HUES6 (cell line): ENCODE results near the gene MBD6.

Source experiments
- H3K27ac ChIP-seq: 2 replicates; pipeline ENCODE4 v1.7.0; 2013; ENCODE audit warnings: low read depth, mild to moderate bottlenecking, low read length, inconsistent platforms
- H3K27me3 ChIP-seq: 2 replicates; pipeline ENCODE4 v1.6.1; 2013; ENCODE audit warnings: low read length; ENCODE audit not compliant: control insufficient read depth, insufficient read depth
- H3K36me3 ChIP-seq: 2 replicates; pipeline ENCODE4 v1.6.1; 2013; ENCODE audit warnings: low read length; ENCODE audit not compliant: control insufficient read depth, insufficient read depth
- H3K4me1 ChIP-seq: 2 replicates; pipeline ENCODE4 v1.6.1; 2013; ENCODE audit warnings: low read length; ENCODE audit not compliant: control insufficient read depth, insufficient read depth
- H3K4me3 ChIP-seq: 2 replicates; pipeline ENCODE4 v1.5.1; 2013; ENCODE audit warnings: low read depth, low read length
- H3K9ac ChIP-seq: one replicate; pipeline ENCODE4 v1.6.1; 2013; ENCODE audit warnings: mild to moderate bottlenecking, low read length
- H3K9me3 ChIP-seq: 2 replicates; pipeline ENCODE4 v1.6.1; 2013; ENCODE audit warnings: low read depth, low read length; ENCODE audit not compliant: control insufficient read depth, insufficient read depth

The MBD6 gene

DNA sequence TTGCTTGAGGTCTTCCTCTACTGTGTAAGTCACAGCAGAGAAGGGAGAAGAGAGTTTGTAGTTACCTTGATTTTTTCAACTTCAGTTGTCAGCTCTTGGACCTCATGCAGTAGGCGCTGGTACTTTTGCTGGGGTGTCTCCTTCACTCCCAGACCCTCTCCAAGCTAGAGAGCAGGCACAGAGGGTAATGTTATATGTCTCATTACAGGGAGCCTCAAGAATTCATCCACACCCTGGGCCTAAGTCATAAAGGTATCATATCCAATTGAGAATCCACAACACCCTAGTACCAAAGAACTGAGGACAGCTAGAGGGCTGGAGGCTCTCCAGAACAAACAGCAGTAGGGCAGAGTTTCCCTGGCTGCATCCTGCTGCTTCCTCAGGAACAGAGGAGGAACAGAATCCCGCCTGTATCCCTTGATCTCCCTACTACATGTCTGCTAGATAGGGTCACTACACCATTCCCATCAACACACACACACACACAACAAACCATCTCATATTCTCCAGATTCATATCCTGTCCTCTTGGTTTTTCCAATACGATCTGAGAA, 12.4 kb downstream of the MBD6 start:
- Histone ChIP-seq H3K9ac (no peak overlapping the region), H3K27me3 (no peaks in the 10 kb centered on the region), H3K27ac (no peak overlapping the region), H3K4me3 (no peak overlapping the region), H3K9me3 (no peaks in the 10 kb centered on the region), H3K36me3 (peaks cover 87% of the 10 kb centered on the region), H3K4me1 (no peaks in the 10 kb centered on the region; the same call in 1 of the 2 replicates)

DNA sequence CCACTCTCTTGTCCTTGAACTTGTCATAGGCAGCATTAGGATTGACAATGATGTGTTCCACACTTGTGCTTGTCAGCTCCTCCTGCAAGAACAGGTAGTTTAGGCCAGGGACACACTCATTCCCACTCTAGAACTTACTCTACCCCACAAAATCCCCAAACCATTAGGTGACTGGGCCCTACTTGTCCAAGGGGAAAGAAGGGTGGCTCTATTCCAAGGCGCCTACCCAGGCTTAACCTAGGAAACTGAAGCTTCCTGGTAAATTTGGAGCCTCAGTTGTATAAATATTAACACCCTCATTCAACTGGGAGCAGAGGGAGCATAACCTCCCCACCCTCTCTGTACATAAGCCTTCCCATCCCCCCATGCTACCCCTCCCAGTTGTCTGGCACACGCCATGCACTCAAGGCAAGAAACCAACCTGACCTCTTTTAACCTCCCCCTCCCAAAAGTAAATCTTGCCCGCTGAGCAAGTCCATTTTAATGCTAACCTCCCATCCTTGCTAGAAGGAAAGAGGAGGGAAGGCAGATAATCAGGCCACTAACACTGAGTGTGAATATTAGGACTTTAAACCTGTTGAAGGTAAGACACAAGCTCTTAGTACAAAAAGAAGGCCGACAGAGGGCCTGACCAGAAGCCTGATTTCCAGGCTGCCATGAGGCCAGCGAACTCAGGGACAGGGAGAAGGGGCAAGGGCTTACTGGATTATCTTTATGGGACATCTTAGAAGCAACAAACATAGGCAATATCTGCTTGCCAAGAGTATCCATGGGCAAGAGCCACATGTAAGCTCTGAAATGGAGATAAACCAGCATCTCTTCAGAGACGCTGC, 13.4 kb downstream of the MBD6 start:
- Histone ChIP-seq H3K36me3 (peaks cover 81% of the 10 kb centered on the region), H3K4me3 (no peak overlapping the region), H3K27me3 (no peaks in the 10 kb centered on the region), H3K27ac (no peak overlapping the region), H3K4me1 (no peaks in the 10 kb centered on the region; the same call in 1 of the 2 replicates), H3K9me3 (no peaks in the 10 kb centered on the region), H3K9ac (no peak overlapping the region)

GRCh38 chr12:57536597-57536942, 13.9 kb downstream of the MBD6 start:
- H3K4me1 ChIP-seq: no peaks in the 10 kb centered on the region; the same call in 1 of the 2 replicates
- H3K9ac ChIP-seq: no peak overlapping the region
- no peak overlapping the region for H3K27ac ChIP-seq
- no peak overlapping the region for H3K4me3 ChIP-seq
- no peaks in the 10 kb centered on the region for H3K9me3 ChIP-seq
- H3K36me3 ChIP-seq: peaks cover 81% of the 10 kb centered on the region
- H3K27me3 ChIP-seq: no peaks in the 10 kb centered on the region

- Histone ChIP-seq H3K9me3 (no peaks in the 10 kb centered on the region), H3K36me3 (peaks cover 61% of the 10 kb centered on the region), H3K4me1 (no peaks in the 10 kb centered on the region; the same call in 1 of the 2 replicates), H3K9ac (no peak overlapping the region), H3K27ac (no peak overlapping the region), H3K27me3 (no peaks in the 10 kb centered on the region), H3K4me3 (no peak overlapping the region)
Observed at GRCh38 chr12:57539134-57539768, 16.6 kb downstream of the MBD6 start.

- H3K36me3 ChIP-seq: peaks cover 48% of the 10 kb centered on the region
- no peak overlapping the region for H3K4me3 ChIP-seq
- no peaks in the 10 kb centered on the region for H3K9me3 ChIP-seq
- H3K9ac ChIP-seq: no peak overlapping the region
- peaks cover 4% of the 10 kb centered on the region for H3K4me1 ChIP-seq
- H3K27me3 ChIP-seq: no peaks in the 10 kb centered on the region
- H3K27ac ChIP-seq: no peak overlapping the region
Observed at GRCh38 chr12:57541001-57541400, 18.4 kb downstream of the MBD6 start.

GRCh38 chr12:57541717-57542116, 19.1 kb downstream of the MBD6 start:
- H3K27ac ChIP-seq: no peak overlapping the region
- no peaks in the 10 kb centered on the region for H3K9me3 ChIP-seq
- H3K9ac ChIP-seq: no peak overlapping the region
- no peak overlapping the region for H3K4me3 ChIP-seq
- peaks cover 8% of the 10 kb centered on the region for H3K4me1 ChIP-seq
- no peaks in the 10 kb centered on the region for H3K27me3 ChIP-seq
- H3K36me3 ChIP-seq: peaks cover 42% of the 10 kb centered on the region

DNA sequence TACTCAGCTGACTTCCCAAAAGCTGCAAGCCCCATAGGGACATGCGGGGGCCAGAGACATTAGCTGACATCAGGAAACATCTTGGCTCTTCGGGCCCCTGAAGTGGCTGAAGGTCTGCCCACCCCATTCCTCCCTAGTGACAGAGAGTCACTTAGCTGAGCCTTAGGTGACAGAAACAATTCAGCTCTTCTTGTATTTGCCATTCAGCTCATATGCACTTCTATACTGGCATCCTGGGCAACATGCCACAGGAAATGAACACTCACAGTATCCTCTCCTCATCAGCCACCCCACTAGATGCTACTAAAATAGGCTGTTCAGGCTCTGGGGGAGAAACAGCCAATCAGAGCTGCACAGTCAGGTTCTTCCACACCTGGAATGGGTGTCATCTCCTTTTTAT, 21.0 kb downstream of the MBD6 start:
- Histone ChIP-seq H3K9ac (peak overlapping the region; percentile 8), H3K9me3 (no peaks in the 10 kb centered on the region), H3K27me3 (peaks cover 8% of the 10 kb centered on the region; the same call in 1 of the 2 replicates), H3K4me1 (peaks cover 8% of the 10 kb centered on the region), H3K36me3 (peaks cover 32% of the 10 kb centered on the region), H3K4me3 (no peak overlapping the region), H3K27ac (no peak overlapping the region)

DNA sequence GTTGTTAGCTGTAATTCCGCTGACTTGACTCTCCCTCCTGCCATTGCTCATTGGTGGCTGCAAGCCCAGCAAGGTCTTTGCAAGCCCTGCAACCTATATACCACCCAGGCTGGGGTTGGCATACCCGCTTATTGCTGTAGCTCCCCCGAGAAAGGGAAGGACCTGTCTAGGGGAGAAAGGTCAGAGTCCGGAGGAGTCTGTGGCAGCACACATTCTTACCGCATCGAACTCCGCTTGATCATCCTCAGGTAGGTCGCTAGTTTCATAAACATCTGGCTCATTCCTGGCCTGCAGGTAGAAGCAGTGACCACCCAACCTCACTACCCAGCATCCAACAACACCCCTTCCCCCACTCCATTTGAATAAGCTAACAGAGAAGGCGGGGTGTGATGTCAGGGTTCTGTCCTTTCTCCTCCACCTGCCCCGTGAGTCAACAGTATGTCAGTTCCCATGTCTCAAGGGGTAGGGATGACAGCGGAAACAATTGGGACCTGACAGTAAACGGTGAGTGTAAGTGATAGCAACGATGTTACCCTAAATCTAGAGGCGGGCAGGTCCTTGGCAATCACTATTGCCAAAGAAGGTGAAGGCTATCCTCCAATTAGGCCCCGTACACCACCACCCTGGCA, 23.3 kb downstream of the MBD6 start:
- H3K9me3 ChIP-seq: no peaks in the 10 kb centered on the region
- peak overlapping the region; percentile 80 for H3K4me3 ChIP-seq
- peak overlapping the region; percentile 87 for H3K9ac ChIP-seq
- H3K4me1 ChIP-seq: peaks cover 15% of the 10 kb centered on the region
- H3K36me3 ChIP-seq: peaks cover 17% of the 10 kb centered on the region
- H3K27ac ChIP-seq: no peak overlapping the region
- peaks cover 28% of the 10 kb centered on the region for H3K27me3 ChIP-seq

DNA sequence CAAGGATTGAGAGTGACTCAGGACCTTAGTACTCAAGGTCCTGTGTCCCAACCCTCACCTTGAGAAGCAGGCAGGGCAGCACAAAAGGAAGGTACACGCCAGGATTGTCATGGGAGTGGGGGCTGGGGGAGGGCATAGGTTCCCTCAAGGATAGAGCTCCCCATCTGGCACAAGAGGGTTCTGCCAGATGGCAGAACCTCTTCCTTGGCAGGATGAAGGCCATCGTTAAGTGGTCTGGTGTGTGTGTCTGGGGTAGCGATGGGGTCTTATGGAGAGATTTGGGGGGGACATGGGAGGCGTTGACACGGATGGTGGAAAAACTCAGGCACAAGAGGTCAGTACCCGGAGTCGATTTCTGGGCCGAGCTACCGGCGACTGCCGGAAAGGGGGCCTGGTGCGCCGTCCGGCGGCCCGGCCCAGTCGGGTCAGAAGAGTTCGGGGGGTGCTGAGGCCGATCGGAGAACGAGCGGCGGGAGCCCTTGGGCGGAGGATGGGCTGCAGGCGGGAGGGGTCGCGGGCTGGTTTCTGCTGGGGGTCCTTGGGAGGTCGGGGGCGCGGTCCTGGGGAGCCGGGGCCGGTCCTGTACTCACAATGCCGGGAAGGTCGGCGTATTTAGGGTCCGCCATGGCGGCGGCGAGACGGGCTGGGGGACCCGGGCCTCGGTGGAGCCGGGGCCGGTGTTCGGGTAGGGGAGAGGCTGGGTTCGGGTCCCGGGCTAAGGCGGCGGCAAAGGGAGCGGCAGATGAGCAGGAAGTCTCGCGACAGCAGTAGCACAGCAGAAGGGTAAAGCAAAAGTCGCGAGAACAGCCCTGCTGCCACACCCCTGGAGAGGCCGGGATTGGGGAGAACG, 24.0 kb downstream of the MBD6 start, which contains the start of gene DCTN2:
DCTN2 (minus strand) TSS at position 755 of the 850 bp plus-strand sequence; CDS start at position 626, 129 bp downstream.
- Histone ChIP-seq H3K27ac (peak within 1 kb of the TSS; percentile 83; the same call in 1 of the 2 replicates), H3K36me3 (peaks cover 9% of the 10 kb centered on the region), H3K9me3 (no peaks in the 10 kb centered on the region), H3K27me3 (peaks cover 33% of the 10 kb centered on the region), H3K4me1 (peaks cover 15% of the 10 kb centered on the region), H3K4me3 (peak within 1 kb of the TSS; percentile 80), H3K9ac (peak within 1 kb of the TSS; percentile 87)

DNA sequence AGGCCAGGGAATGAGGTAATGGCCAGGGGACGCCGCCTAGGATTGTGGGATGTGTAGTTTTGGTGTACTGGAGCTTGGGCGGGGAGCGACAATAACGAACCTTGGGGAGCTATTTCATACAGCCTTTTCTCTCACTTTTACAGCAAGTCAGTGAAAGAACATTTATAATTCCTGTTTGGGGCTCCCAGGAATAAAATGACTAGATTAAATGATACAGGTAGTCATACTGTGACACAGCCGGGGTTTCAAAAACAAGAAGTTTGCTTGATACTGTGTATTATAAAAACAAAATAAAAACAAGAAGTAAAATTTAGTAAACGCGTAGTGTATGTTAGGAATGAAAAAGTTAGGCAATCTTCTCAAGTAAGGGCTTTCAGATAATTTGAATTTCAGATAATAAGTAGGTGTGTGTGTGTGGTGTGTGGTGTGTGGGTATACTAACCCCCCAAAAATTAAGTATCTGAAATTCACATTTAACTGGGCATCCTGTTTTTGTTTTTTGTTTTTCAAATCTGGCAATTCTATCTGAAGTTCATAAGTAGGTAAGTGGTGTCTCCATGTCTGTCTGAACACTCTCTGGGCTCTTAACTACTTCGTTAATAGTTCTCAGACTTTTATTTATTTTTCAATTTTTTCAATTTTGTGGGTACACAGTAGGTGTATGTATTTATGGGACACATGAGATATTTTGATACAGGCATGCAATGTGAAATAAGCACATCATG, 24.8 kb downstream of the MBD6 start:
- Histone ChIP-seq H3K9me3 (no peaks in the 10 kb centered on the region), H3K4me1 (peaks cover 18% of the 10 kb centered on the region), H3K36me3 (peaks cover 6% of the 10 kb centered on the region; the same call in 1 of the 2 replicates), H3K9ac (peak overlapping the region; percentile 87), H3K4me3 (peak overlapping the region; percentile 80), H3K27me3 (peaks cover 33% of the 10 kb centered on the region), H3K27ac (no peak overlapping the region)
